PC-3 (cell line): Measurements from ENCODE around the gene WDR82. TPM values are rescaled to one million over a fixed set of nuclear protein-coding genes. Genes with fewer than 3 reads are reported as not detected.
A peak's percentile ranks its signal among the peaks of the same experiment; 100 is the strongest.

Experiments
- ATAC-seq: fragments of 200-7000 bp; cut with Tn5 transposase; 2 replicates; pipeline ENCODE4 v1.9.1; 2020; ENCODE audit warnings: mild to moderate bottlenecking, moderate library complexity
- BruUV-seq: library from RNA; stranded (reverse); fragments of 400-500 nt; replicated peaks from 2 replicates; lab custom pipeline; 2021; lab: Mats Ljungman, UMichigan
- CTCF ChIA-PET: fragments of 300-600 bp; sonication (Branson Sonifier 250); formaldehyde crosslinking; loops from one replicate; lab custom pipeline; 2022; ENCODE audit warnings: antibody characterized with exemption; lab: Charles Lee
- POLR2A ChIA-PET: fragments of 300-600 bp; sonication (Branson Sonifier 250); formaldehyde crosslinking; loops from one replicate; lab custom pipeline; 2022; ENCODE audit warnings: antibody characterized with exemption; ENCODE audit not compliant: unreplicated experiment; lab: Charles Lee
- DNase-seq: peaks from one replicate; pipeline ENCODE4 v3.0.0-alpha.2; 2015
- H2AFZ ChIP-seq: fragments of 300-600 bp; sonication (generic); 2 replicates; pipeline ENCODE4 v1.6.0; 2016; ENCODE audit warnings: antibody characterized with exemption, low read length
- H3F3A ChIP-seq: fragments of 300-600 bp; sonication (generic); one replicate; pipeline ENCODE4 v1.6.0; 2017; ENCODE audit warnings: antibody characterized with exemption, low read length, control low read depth, mild to moderate bottlenecking; ENCODE audit not compliant: unreplicated experiment
- H3K27ac ChIP-seq: fragments of 300-600 bp; sonication (generic); 2 replicates; pipeline ENCODE4 v1.5.1; 2016; ENCODE audit warnings: mild to moderate bottlenecking, low read length
- H3K27me3 ChIP-seq: fragments of 300-600 bp; sonication (generic); 2 replicates; pipeline ENCODE4 v1.6.1; 2016; ENCODE audit warnings: low read length, mixed read lengths
- H3K36me3 ChIP-seq: fragments of 300-600 bp; sonication (generic); 2 replicates; pipeline ENCODE4 v1.6.1; 2016; ENCODE audit warnings: low read depth, mixed run types, low read length, mixed read lengths
- H3K4me1 ChIP-seq: fragments of 300-600 bp; sonication (generic); 2 replicates; pipeline ENCODE4 v1.5.1; 2016; ENCODE audit warnings: low read length; ENCODE audit not compliant: insufficient read depth
- H3K4me2 ChIP-seq: fragments of 300-600 bp; sonication (generic); 2 replicates; pipeline ENCODE4 v1.6.0; 2016; ENCODE audit warnings: low read length
- H3K4me3 ChIP-seq: fragments of 300-600 bp; sonication (generic); 2 replicates; pipeline ENCODE4 v1.5.1; 2016; ENCODE audit warnings: mild to moderate bottlenecking, low read length, mixed read lengths
- H3K79me2 ChIP-seq: fragments of 300-600 bp; sonication (generic); 2 replicates; pipeline ENCODE4 v1.6.1; 2017; ENCODE audit warnings: low read length, mixed read lengths
- H3K9ac ChIP-seq: fragments of 300-600 bp; sonication (generic); 2 replicates; pipeline ENCODE4 v1.6.0; 2016; ENCODE audit warnings: mild to moderate bottlenecking, low read length
- H3K9me2 ChIP-seq: fragments of 300-600 bp; sonication (generic); replicated peaks from 2 replicates; pipeline ENCODE4 v1.6.1; 2016; ENCODE audit warnings: mixed run types, low read length, mixed read lengths
- H3K9me3 ChIP-seq: fragments of 300-600 bp; sonication (generic); 2 replicates; pipeline ENCODE4 v1.6.1; 2016; ENCODE audit warnings: low read length, mixed read lengths
- H4K20me1 ChIP-seq: fragments of 300-600 bp; sonication (generic); 2 replicates; pipeline ENCODE4 v1.6.1; 2016; ENCODE audit warnings: low read length, mixed read lengths
- EZH2 ChIP-seq: fragments of 300-600 bp; sonication (generic); IDR thresholded peaks from one replicate; pipeline ENCODE4 v1.6.1; 2017; ENCODE audit warnings: antibody characterized with exemption, mild to moderate bottlenecking, low read length; ENCODE audit not compliant: unreplicated experiment
- EZH2phosphoT487 ChIP-seq: fragments of 300-600 bp; sonication (generic); IDR thresholded peaks from 2 replicates; pipeline ENCODE4 v1.6.1; 2018; ENCODE audit warnings: mild to moderate bottlenecking, antibody characterized with exemption, low read length, borderline replicate concordance
- intact Hi-C: fragments of 100-400 bp; cut with micrococcal nuclease; formaldehyde crosslinking; loops from 2 replicates; pipeline ENCODE4 v1.9.0; 2023
- total RNA-seq: library from RNA; depleted of rRNA; stranded (reverse); fragments of >200 nt; gene quantifications from 2 replicates; pipeline ENCODE4 v1.2.3, GENCODE V29; 2014
- TF ChIP-seq, protein P1 (sequence below): fragments of 300-600 bp; sonication (generic); conservative IDR thresholded peaks from 2 replicates; pipeline ENCODE4 v1.5.1; 2017; ENCODE audit warnings: antibody characterized with exemption, low read depth, mild to moderate bottlenecking, low read length

WDR82 gene
- total RNA-seq, 1 experiment from 2014 or later, result 56.4 TPM

DNA sequence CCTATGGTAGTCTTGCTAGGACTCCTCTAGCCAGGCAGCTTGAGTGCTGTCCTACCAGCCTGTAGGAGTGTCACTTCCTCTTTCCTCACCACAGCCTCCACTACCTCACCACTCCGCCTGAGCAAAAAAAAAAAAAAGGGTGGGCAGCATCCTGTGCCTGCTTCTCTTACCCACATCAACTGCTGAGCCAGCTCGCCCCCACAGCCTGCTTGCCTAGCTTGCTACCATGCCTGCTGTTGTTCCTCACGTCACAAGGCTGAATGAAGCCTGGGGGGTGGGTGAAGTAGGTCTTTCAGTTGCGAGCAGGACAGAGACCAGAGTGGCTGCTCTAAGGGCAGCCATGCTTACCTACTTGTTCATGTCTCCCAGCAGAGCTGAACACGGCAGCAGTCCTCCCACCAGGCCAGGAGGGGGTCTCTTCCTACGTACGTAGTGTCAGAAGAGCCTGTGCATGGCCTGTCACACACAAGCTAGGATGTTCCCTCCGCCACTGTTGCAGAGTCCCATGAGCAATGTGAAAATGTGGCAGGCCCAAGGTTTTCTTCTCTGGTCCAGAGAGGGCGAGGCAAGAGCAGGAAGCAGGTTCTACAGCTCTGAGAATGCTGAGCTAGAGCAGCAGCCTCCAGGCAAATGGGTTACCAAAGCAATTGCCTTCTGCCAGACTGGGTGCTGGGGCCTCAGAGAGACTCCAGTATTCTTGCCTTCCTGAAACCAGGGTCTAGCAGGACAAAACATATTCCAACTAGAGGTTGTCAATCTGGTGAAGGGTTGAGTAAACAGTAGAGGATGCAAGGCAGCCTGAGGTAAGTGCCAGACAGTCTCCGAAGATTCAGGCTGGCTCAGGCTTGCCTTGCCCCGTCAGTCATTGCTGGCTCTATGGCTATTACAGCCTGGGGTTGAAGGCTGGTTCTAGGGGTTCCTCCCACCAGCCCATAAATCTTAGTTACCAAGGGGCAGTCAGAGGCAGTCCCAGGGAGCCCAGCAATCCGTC lies 24.8 kb downstream of the WDR82 start:
- intact Hi-C loops, result no loop called here
- Histone ChIP-seq H2AFZ (no peak overlapping the region), H3F3A (peaks cover 6% of the 10 kb centered on the region), H3K9me2 (no peaks in the 10 kb centered on the region), H4K20me1 (no peaks in the 10 kb centered on the region), H3K4me1 (no peaks in the 10 kb centered on the region), H3K36me3 (peaks cover 54% of the 10 kb centered on the region), H3K9ac (no peak overlapping the region), H3K27ac (no peak overlapping the region), H3K4me3 (no peak overlapping the region), H3K9me3 (no peaks in the 10 kb centered on the region), H3K4me2 (no peak overlapping the region), H3K27me3 (no peaks in the 10 kb centered on the region), H3K79me2 (peaks cover 4% of the 10 kb centered on the region; the same call in 1 of the 2 replicates)
- TF ChIP-seq EZH2, result no peak
- TF ChIP-seq, protein P1, sequence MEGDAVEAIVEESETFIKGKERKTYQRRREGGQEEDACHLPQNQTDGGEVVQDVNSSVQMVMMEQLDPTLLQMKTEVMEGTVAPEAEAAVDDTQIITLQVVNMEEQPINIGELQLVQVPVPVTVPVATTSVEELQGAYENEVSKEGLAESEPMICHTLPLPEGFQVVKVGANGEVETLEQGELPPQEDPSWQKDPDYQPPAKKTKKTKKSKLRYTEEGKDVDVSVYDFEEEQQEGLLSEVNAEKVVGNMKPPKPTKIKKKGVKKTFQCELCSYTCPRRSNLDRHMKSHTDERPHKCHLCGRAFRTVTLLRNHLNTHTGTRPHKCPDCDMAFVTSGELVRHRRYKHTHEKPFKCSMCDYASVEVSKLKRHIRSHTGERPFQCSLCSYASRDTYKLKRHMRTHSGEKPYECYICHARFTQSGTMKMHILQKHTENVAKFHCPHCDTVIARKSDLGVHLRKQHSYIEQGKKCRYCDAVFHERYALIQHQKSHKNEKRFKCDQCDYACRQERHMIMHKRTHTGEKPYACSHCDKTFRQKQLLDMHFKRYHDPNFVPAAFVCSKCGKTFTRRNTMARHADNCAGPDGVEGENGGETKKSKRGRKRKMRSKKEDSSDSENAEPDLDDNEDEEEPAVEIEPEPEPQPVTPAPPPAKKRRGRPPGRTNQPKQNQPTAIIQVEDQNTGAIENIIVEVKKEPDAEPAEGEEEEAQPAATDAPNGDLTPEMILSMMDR, result no peak
- TF ChIP-seq EZH2phosphoT487, result no peak
- ChIA-PET POLR2A (no interaction called here), CTCF (interaction anchor here (0.6 kb wide), 1 partner anchor 34 kb away, joined by 3 read pairs; no protein-coding TSS in a partner anchor)
- BruUV-seq, result no TSS peak
- DNase-seq, result no peak
- peak; percentile 11; the same call in 1 of the 2 replicates for ATAC-seq

DNA sequence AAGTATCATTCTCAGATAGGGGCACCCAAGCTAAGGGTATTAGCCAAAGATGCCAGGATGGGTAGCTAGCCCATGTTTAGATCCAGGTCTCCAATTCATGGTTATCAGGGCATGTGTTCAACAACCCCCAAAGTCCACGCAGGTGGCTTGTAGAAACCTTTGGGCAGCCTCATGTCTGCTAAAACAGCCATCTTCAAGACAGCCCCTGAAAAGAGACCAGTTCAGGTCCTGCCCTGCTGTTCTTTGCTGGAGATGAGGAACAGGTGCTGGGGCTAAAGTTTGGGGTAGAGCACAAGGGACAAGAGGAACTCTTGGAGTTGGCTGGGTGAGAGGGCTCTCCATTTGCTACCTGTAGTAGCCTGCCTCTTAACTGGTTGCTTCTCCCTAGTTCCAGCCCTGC lies 28.3 kb downstream of the WDR82 start:
- DNase-seq, result no peak
- BruUV-seq, result no TSS peak
- TF ChIP-seq EZH2phosphoT487, result no peak
- TF ChIP-seq, protein P1, result no peak
- no peak for TF ChIP-seq EZH2
- ChIA-PET CTCF (no interaction called here), POLR2A (interaction anchor here (0.6 kb wide), 2 partner anchors 13 to 84 kb away, joined by 3 to 5 read pairs; no protein-coding TSS in a partner anchor)
- Histone ChIP-seq H3K27me3 (no peaks in the 10 kb centered on the region), H3K79me2 (no peaks in the 10 kb centered on the region), H3K9ac (no peak overlapping the region), H4K20me1 (no peaks in the 10 kb centered on the region), H3K4me3 (no peak overlapping the region), H3F3A (peaks cover 6% of the 10 kb centered on the region), H3K36me3 (peaks cover 21% of the 10 kb centered on the region), H3K9me2 (no peaks in the 10 kb centered on the region), H3K4me2 (no peak overlapping the region), H3K4me1 (peaks cover 14% of the 10 kb centered on the region), H2AFZ (no peak overlapping the region), H3K27ac (no peak overlapping the region), H3K9me3 (no peaks in the 10 kb centered on the region)
- ATAC-seq, result no peak
- intact Hi-C loops, result no loop called here
